Prostate gland (tissue), 2 donors: Measurements from ENCODE around the gene GJA5. TPM values are rescaled to one million over a fixed set of nuclear protein-coding genes. Genes with fewer than 3 reads are reported as not detected.
A peak's percentile ranks its signal among the peaks of the same experiment; 100 is the strongest.

Experiments
- DNase-seq: peaks from one replicate; pipeline ENCODE4 v3.0.0-alpha.2; 2019; ENCODE audit warnings: low spot score
- H3K27ac ChIP-seq, 2 donors: fragments of 200-600 bp; sonication (generic); 2 replicates each; pipeline ENCODE4 v1.5.1; 2017 to 2019
- H3K27me3 ChIP-seq: fragments of 200-600 bp; sonication (generic); replicated peaks from 2 replicates; pipeline ENCODE4 v1.5.1; 2019; ENCODE audit not compliant: insufficient read depth
- H3K36me3 ChIP-seq, 2 donors: fragments of 200-600 bp; sonication (generic); 1 replicate in 1 of 2; 2 replicates in 1 of 2; pipeline versions ENCODE4 v1.5.1 to v1.8.1; 2017 to 2019
- H3K4me1 ChIP-seq: fragments of 200-600 bp; sonication (generic); replicated peaks from 2 replicates; pipeline ENCODE4 v1.5.1; 2019
- H3K4me3 ChIP-seq, 2 donors: fragments of 200-600 bp; sonication (generic); 2 replicates each; pipeline ENCODE4 v1.5.1; 2017 to 2019
- H3K9me3 ChIP-seq: fragments of 200-600 bp; sonication (generic); 2 replicates; pipeline ENCODE4 v1.5.1; 2017
- CTCF ChIP-seq, 4 experiments: fragments of 200-600 bp in 2 of 4; fragments of 450-650 bp in 2 of 4; sonication (generic) in 2 of 4; IDR thresholded peaks; 1 replicate in 3 of 4; 2 replicates in 1 of 4; pipeline ENCODE4 v1.5.1; 2016 to 2019; ENCODE audit warnings: antibody characterized with exemption in 4 of 4, mild to moderate bottlenecking in 2 of 4, moderate library complexity in 2 of 4
- POLR2A ChIP-seq: fragments of 450-650 bp; IDR thresholded peaks from one replicate; pipeline ENCODE4 v1.6.1; 2016; ENCODE audit warnings: antibody characterized with exemption, mild to moderate bottlenecking
- POLR2AphosphoS5 ChIP-seq: sonication (generic); formaldehyde crosslinking; IDR thresholded peaks from one replicate; pipeline ENCODE4 v1.6.1; 2017; ENCODE audit warnings: antibody characterized with exemption
- WGBS: methylation state at CpG from one replicate; pipeline ENCODE4 v1.1.5; 2018; 5-methylcytosine and 5-hydroxymethylcytosine counted together
- intact Hi-C: fragments of 100-400 bp; cut with DNase I; formaldehyde crosslinking; loops from one replicate; pipeline ENCODE4 v1.14.2; 2022
- total RNA-seq, 2 donors: library from RNA; depleted of rRNA; stranded (reverse); fragments of >200 nt; gene quantifications; one replicate each; pipeline ENCODE4 v1.1.0, GENCODE V29; 2016

Gene GJA5
- total RNA-seq, 2 donors from 2014 or later, result 2.7 to 5.5 TPM

GRCh38 chr1:147719029-147719698 lies 41.2 kb downstream of the GJA5 start:
- Histone ChIP-seq H3K27ac (no peak overlapping the region), H3K4me1 (no peaks in the 10 kb centered on the region), H3K27me3 (no peaks in the 10 kb centered on the region), H3K36me3 (no peaks in the 10 kb centered on the region), H3K9me3 (no peaks in the 10 kb centered on the region), H3K4me3 (no peak overlapping the region)
- no peak for DNase-seq
- 87% methylated on average over 7 of the region's 7 CpGs for WGBS
- no peak for TF ChIP-seq POLR2A
- no peak for TF ChIP-seq POLR2AphosphoS5
- no peak for TF ChIP-seq CTCF (IDR thresholded peaks at IDR 0.05)
- intact Hi-C loops, result no loop called here

GRCh38 chr1:147717706-147718097 lies 42.7 kb downstream of the GJA5 start:
- DNase-seq, result no peak
- H3K27ac ChIP-seq, result no peak overlapping the region
- 79% methylated on average over 4 of the region's 4 CpGs for WGBS
- intact Hi-C loops, result no loop called here
- no peaks in the 10 kb centered on the region for H3K36me3 ChIP-seq
- H3K4me1 ChIP-seq, result no peaks in the 10 kb centered on the region
- H3K9me3 ChIP-seq, result no peaks in the 10 kb centered on the region
- TF ChIP-seq POLR2AphosphoS5 (no peak), POLR2A (no peak), CTCF (IDR thresholded peaks at IDR 0.05) (no peak)
- H3K4me3 ChIP-seq, result no peak overlapping the region
- H3K27me3 ChIP-seq, result no peaks in the 10 kb centered on the region

GRCh38 chr1:147717051-147717705 lies 43.2 kb downstream of the GJA5 start:
- Histone ChIP-seq H3K4me1 (no peaks in the 10 kb centered on the region), H3K4me3 (no peak overlapping the region), H3K27ac (no peak overlapping the region), H3K27me3 (no peaks in the 10 kb centered on the region), H3K36me3 (no peaks in the 10 kb centered on the region), H3K9me3 (no peaks in the 10 kb centered on the region)
- TF ChIP-seq CTCF (IDR thresholded peaks at IDR 0.05) (no peak), POLR2AphosphoS5 (peak; percentile 71), POLR2A (no peak)
- peak; percentile 57 for DNase-seq
- WGBS, result 65% methylated on average over 6 of the region's 6 CpGs
- intact Hi-C loops, result no loop called here

- intact Hi-C loops, result no loop called here
- DNase-seq, result no peak
- Histone ChIP-seq H3K27me3 (no peaks in the 10 kb centered on the region), H3K4me3 (no peak overlapping the region), H3K27ac (no peak overlapping the region), H3K4me1 (no peaks in the 10 kb centered on the region), H3K36me3 (no peaks in the 10 kb centered on the region), H3K9me3 (no peaks in the 10 kb centered on the region)
- no peak for TF ChIP-seq CTCF (IDR thresholded peaks at IDR 0.05)
- no peak for TF ChIP-seq POLR2AphosphoS5
- no peak for TF ChIP-seq POLR2A
Measured at GRCh38 chr1:147712605-147713004, 47.8 kb downstream of the GJA5 start.

Other genes with a start within 250 kb of the GJA5 start
- 10 to 100 TPM; 28.2 to 32.0 TPM for gene BCL9, start 219.1 kb downstream of the GJA5 start, total RNA-seq
- 10 to 100 TPM; 20.2 to 22.0 TPM for gene ACP6, start 90.1 kb downstream of the GJA5 start, total RNA-seq
- gene GJA8, start 142.2 kb upstream of the GJA5 start, total RNA-seq, result 1 to 10 TPM in 1 of 2 donors, not detected in 1; 1.1 TPM
- 10 to 100 TPM in 1 of 2 donors, 1 to 10 TPM in 1; 9.2 to 17.0 TPM for gene GPR89B, start 167.8 kb upstream of the GJA5 start, total RNA-seq